Coronary artery (tissue), 2 donors: ENCODE measurements around the gene ESR2.

Source experiments
- DNase-seq: peaks from one replicate; pipeline ENCODE4 v3.0.0-alpha.2; 2017; ENCODE audit warnings: low spot score
- H3K27ac ChIP-seq, 2 donors: fragments of 200-600 bp; sonication (generic); one replicate each; pipeline ENCODE4 v1.5.1; 2016 to 2019
- H3K4me3 ChIP-seq: fragments of 200-600 bp; sonication (generic); 2 replicates; pipeline ENCODE4 v1.5.1; 2016; ENCODE audit warnings: mild to moderate bottlenecking, moderate library complexity
- CTCF ChIP-seq: fragments of 200-600 bp; sonication (generic); IDR thresholded peaks from one replicate; pipeline ENCODE4 v1.5.1; 2019; ENCODE audit warnings: antibody characterized with exemption

The ESR2 gene

GRCh38 chr14:64293976-64294671 lies at the start of gene ESR2:
ESR2 (minus strand) TSS chr14:64294371; CDS start chr14:64282985, 11,386 bp downstream.
- Histone ChIP-seq H3K27ac (no peak within 1 kb of the TSS), H3K4me3 (peak within 1 kb of the TSS; percentile 62)
- no peak for DNase-seq
- no peak for TF ChIP-seq CTCF

DNA sequence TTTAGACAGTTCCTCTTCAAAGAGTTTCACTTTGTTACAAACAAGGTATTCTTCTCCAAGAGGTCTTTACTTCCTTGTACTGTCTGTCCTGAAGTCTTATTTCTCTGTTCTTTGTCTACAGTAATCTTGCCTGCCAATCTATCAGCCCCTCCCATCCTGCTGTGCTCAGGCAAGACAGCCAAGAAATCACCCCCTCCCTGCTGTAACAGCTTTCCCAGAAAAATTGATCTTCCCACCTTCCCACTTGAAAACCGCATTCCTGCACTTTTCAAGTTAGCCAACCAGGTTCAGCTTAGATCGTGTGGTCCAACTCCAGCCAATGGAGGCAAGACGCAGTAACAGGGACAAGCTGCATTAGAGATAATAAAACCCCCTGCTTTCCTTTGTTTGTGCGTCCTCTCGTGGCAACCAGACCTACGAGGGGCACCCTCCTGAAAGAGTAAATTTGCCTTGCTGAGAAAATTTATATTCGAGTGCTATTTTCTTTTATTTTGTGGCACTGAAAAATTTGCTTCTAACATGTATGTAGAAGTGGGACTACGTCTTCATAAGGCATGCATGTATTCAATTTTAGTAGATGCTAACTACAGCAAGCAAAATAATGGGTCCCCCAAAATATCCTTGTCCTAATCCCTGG lies 46.5 kb upstream of the ESR2 start:
- TF ChIP-seq CTCF = no peak
- no peak for DNase-seq
- Histone ChIP-seq H3K4me3 (no peak overlapping the region), H3K27ac (no peak overlapping the region)

- DNase-seq = peak; percentile 97
- peak overlapping the region; percentile 54 to 90 for H3K27ac ChIP-seq
- H3K4me3 ChIP-seq = peak overlapping the region; percentile 89
- TF ChIP-seq CTCF = no peak
Observed at GRCh38 chr14:64338616-64339316, 44.6 kb upstream of the ESR2 start.

GRCh38 chr14:64337888-64338615 lies 43.9 kb upstream of the ESR2 start:
- no peak for DNase-seq
- peak overlapping the region; percentile 89 for H3K4me3 ChIP-seq
- H3K27ac ChIP-seq = peak overlapping the region; percentile 54 to 90
- no peak for TF ChIP-seq CTCF

DNA sequence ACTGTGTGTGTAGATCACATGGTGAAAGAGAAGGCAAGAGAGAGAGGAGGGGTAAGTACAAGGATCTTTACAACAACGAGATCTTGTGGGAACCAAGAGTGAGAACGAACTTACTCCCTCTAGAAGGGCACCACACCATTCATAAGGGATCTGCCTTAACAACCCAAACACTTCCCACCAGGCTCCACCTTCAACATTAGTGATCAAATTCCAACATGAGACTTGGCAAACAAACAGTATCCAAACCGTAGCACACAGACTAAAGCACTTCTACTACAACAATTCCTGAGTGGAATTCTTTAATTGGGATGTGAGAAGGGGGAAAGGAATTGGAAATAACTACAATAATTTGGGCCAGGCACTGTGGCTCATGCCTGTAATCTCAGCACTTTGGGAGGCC lies 35.0 kb upstream of the ESR2 start:
- Histone ChIP-seq H3K27ac (no peak overlapping the region), H3K4me3 (no peak overlapping the region)
- no peak for DNase-seq
- TF ChIP-seq CTCF = no peak

- Histone ChIP-seq H3K27ac (no peak overlapping the region), H3K4me3 (no peak overlapping the region)
- TF ChIP-seq CTCF = no peak
- DNase-seq = no peak
Observed at GRCh38 chr14:64326502-64326901, 32.3 kb upstream of the ESR2 start.
